Epithelial cell of esophagus (primary cell): Measurements from ENCODE around the gene CXCR4.

Experiments used
- DNase-seq: peaks from one replicate; pipeline ENCODE4 v3.0.0; 2010; ENCODE audit warnings: low read depth
- H3K4me3 ChIP-seq: 2 replicates; pipeline ENCODE4 v1.5.1; 2011; ENCODE audit warnings: mild to moderate bottlenecking, low read length, control low read depth
- CTCF ChIP-seq: IDR thresholded peaks from 2 replicates; pipeline ENCODE4 v1.5.1; 2011; ENCODE audit warnings: low read depth, mild to moderate bottlenecking, low read length, control low read depth, inconsistent platforms; ENCODE audit not compliant: insufficient read depth; ENCODE audit errors: missing control alignments

Gene CXCR4

DNA sequence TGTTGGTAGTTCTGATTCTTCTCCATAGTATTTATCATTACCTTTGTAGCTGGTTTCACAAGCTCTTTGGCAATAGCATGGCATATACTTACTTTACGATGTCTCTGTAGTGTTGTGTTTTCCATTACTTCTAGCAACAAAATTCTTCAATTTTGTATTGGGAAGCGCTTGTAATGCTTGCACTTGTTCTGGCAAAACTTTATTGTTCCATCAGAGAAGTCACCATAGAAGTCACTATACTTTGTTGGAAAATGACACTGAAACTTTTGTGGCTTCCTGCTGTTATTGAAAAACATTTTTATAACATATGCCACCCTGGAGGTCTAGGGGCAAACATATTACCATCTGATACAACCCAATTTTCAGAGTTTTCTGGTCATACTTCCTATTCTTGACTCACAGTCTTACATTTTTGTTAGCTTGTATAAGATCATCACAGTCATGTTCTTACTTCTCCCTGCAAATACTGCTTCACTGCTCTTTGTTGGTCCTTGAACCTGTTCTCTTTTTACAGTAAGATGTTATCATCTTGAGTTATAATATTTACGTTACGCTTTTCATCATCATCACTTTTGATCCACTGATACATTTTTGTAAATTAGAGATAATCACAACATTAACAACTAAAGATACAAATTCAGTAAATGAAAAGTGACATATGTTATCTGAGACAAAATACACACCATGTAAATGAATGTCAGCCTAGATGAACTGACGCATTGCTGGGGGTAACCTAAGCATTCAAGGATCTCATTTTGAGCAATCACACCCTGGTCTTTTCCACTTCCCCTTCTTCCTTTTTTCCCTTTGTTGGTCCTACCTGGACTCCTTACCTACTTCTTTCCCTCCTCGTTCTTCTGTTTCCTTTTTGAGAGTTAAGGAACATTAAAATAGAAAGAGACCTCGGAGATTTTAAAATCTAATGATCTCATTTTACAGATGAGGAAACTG, 33.3 kb upstream of the CXCR4 start:
- TF ChIP-seq CTCF: no peak
- no peak for DNase-seq
- no peak overlapping the region for H3K4me3 ChIP-seq

DNA sequence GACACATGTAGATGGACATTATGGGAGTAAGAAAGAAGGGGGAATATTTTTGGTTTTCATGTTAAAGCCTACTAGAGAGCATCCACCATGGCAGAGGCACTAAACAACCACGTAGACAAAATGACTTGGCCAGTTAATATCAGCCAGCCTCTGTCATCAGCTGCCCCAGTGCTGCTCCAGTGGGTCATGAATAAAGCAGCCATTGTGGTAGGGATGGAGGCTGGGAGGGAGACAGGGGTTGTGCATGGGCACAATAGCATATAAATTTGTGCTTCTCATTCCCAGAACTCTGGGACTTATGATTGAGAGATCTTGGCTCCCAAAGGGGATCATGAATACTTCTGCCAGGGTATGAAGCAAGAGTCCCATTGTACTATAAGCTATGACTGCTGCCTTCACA, 31.1 kb upstream of the CXCR4 start:
- no peak for DNase-seq
- no peak overlapping the region for H3K4me3 ChIP-seq
- TF ChIP-seq CTCF: no peak

DNA sequence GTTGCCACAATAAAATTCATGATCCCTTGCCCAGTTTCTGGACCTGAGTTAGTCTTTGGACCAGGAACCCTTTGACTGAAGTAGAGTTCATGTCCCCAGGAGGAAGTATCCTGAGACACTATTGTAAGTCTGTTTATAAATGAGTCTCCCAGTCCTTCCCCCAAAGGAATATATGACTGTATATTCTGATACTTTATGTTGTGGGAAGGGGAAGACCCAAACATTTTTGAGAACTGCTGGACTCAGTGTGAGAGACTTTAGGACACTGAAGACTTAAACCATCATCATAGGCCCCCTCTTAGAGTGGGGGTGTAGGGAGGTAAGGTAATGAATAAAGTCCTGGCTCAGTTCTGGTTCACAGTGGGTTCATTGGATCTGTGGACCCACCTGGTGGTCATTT, 28.6 kb upstream of the CXCR4 start:
- no peak for TF ChIP-seq CTCF
- no peak for DNase-seq
- no peak overlapping the region for H3K4me3 ChIP-seq

DNA sequence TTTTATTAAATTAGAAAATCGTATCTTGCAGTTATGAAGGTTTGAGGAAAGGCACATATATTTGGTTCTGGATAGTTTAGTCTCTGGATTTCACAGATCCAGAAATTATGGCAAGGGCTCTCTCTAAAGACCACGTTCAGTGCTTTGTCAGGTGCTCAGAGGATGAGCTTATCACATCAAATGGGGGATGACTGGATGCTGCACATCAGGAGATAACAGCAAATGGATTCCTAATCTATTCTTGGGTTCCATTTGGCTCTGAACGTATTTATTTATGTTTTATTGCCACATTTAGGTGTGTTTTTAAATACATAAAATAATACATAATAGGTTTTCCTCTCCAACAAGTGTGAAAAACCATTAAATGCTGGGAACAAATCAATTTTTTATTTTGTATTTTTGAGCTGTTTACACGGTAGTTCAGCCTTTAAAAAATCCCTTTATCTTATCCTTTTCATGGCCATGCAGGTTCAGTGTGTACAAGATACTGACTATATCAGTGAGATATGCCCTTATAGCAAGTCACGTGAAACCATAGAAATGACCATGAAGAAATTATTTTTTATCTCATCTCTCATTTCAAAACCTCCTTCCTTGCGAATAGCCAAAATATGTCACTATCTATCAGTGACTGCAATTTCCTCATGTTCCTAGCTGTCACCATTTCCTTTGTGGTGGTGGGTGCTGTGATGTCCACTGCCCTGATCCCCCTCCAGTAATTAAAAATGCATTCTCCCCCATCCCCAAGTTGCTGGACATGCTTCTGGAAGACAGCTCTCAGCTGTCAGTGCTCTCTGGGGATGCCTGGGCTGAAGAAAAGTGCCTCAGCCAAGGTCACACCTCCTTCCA, 25.9 kb upstream of the CXCR4 start:
- DNase-seq: no peak
- no peak for TF ChIP-seq CTCF

GRCh38 chr2:136141510-136142149, 23.7 kb upstream of the CXCR4 start:
- no peak overlapping the region for H3K4me3 ChIP-seq
- no peak for TF ChIP-seq CTCF
- DNase-seq: peak; percentile 45

More for the DNA sequence above, 25.9 kb upstream of the CXCR4 start:
- no peak overlapping the region for H3K4me3 ChIP-seq

DNA sequence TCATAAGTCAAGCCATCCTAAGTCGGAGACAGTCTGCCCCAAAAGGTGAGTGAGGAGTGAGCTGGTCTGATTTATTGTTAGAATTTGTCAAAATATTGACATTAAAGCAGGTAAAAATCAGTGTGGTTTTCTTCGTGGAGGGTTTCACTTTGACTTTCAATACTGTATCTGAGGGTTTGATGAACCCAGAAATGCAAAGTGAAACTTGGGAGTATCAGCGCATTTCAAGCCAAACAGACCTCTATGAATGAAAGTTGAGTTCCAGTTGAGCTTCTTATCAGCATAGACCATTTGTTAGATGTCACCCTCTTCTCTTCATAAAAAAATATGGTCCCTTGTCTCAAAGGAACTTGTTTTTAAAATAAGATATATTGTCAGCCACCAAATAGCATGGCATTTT, 21.7 kb upstream of the CXCR4 start:
- H3K4me3 ChIP-seq: no peak overlapping the region
- DNase-seq: no peak
- TF ChIP-seq CTCF: no peak
